ENCODE data around the gene SUCNR1. TPM values are rescaled to one million over a fixed set of nuclear protein-coding genes. Genes with fewer than 3 reads are reported as not detected.

Gene SUCNR1
- total and polyA plus RNA-seq, 2 of the 4 experiments (the other 2 are of a cell fraction), result not detected

GRCh38 chr3:151852074-151852811 lies 21.2 kb upstream of the SUCNR1 start:
- H2BK120ac ChIP-seq (ENCODE audit: low read depth, low read length), result no peak overlapping the region
- H3K36me3 ChIP-seq (ENCODE audit: control insufficient read depth, insufficient read depth, low read length), result no peaks in the 10 kb centered on the region
- CTCF ChIA-PET, result no interaction called here
- H3K9ac ChIP-seq (ENCODE audit: low read depth, low read length), result no peak overlapping the region
- no peak overlapping the region for H3K18ac ChIP-seq (ENCODE audit: low read depth, low read length)
- 0 out of 3 replicates have a peak overlapping the region, but pooled peaks have one; percentile 39 for H2BK15ac ChIP-seq (ENCODE audit: low read depth, low read length)
- no peaks in the 10 kb centered on the region; the same call in 1 of the 2 replicates for H3K9me3 ChIP-seq (ENCODE audit: control insufficient read depth, insufficient read depth, low read length)
- H2AK9ac ChIP-seq (replicated peaks; ENCODE audit: low read depth, low read length, poor library complexity), result no peak overlapping the region
- no peak overlapping the region for H3K27ac ChIP-seq (ENCODE audit: insufficient read depth, low read length)
- in situ Hi-C loops (cut with MboI; ENCODE audit: low sequenced_read_pairs) (no loop called here), dilution Hi-C loops (cut with HindIII; ENCODE audit: low sequenced_read_pairs, unreplicated experiment) (no loop called here), intact Hi-C loops (cut with micrococcal nuclease) (no loop called here)
- no CpG with 5 or more reads among the region's 11 CpGs for WGBS, 2 experiments (ENCODE audit: extremely low coverage in 2 of 2, insufficient read length in 1 of 2)
- no peak overlapping the region for H4K8ac ChIP-seq (ENCODE audit: low read depth in 2 of 2, low read length in 2 of 2)
- no peak overlapping the region for H3K4me2 ChIP-seq (ENCODE audit: low read depth, low read length)
- no peak overlapping the region for H3K4me3 ChIP-seq (ENCODE audit: insufficient read depth, low read depth, low read length)
- ATAC-seq (ENCODE audit: low read depth) (no peak), DNase-seq (no peak)
- H2BK5ac ChIP-seq (ENCODE audit: low read depth, low read length, poor library complexity, severe bottlenecking), result no peak overlapping the region
- no peak overlapping the region for H4K91ac ChIP-seq (ENCODE audit: insufficient read depth, low read depth, low read length)
- H3K79me1 ChIP-seq (ENCODE audit: low read depth in 1 of 2, low read length in 2 of 2), result no peaks in the 10 kb centered on the region
- no TSS peak for BruUV-seq (replicated peaks)
- peak overlapping the region; percentile 28; the same call in 1 of the 2 replicates for H2AK5ac ChIP-seq (ENCODE audit: low read depth, low read length)
- no peak overlapping the region for H2AFZ ChIP-seq (replicated peaks; ENCODE audit: low read length, poor library complexity)
- no peak overlapping the region for H3K56ac ChIP-seq (ENCODE audit: extremely low read depth, insufficient read depth, low read length)
- no peak overlapping the region for H3K14ac ChIP-seq (replicated peaks; ENCODE audit: low read depth, low read length)
- TF ChIP-seq MXI1 (IDR thresholded peaks at IDR 0.05; ENCODE audit: borderline replicate concordance, low read depth, low read length) (no peak), MAZ (IDR thresholded peaks at IDR 0.05; ENCODE audit: borderline replicate concordance, low read depth, low read length) (no peak), SMC3 (IDR thresholded peaks at IDR 0.05; ENCODE audit: low read depth, low read length) (no peak), ELK1 (IDR thresholded peaks at IDR 0.05; ENCODE audit: borderline replicate concordance, low read depth, low read length) (no peak), RCOR1 (IDR thresholded peaks at IDR 0.05; ENCODE audit: insufficient replicate concordance, low read length) (no peak), BHLHE40 (IDR thresholded peaks at IDR 0.05; ENCODE audit: low read depth, low read length) (no peak), USF2 (IDR thresholded peaks at IDR 0.05; ENCODE audit: low read depth, low read length) (no peak), RFX5 (IDR thresholded peaks at IDR 0.05; ENCODE audit: low read depth, low read length) (no peak), FOS (IDR thresholded peaks at IDR 0.05; ENCODE audit: low read depth, low read length) (no peak), NFE2L2 (IDR thresholded peaks at IDR 0.05; ENCODE audit: low read depth, low read length) (no peak), POLR2A (IDR thresholded peaks at IDR 0.05; ENCODE audit: low read depth, low read length) (no peak), RAD21 (IDR thresholded peaks at IDR 0.05; ENCODE audit: low read length) (no peak), CHD1 (IDR thresholded peaks at IDR 0.05; ENCODE audit: low read depth, low read length) (no peak), CEBPB (IDR thresholded peaks at IDR 0.05; ENCODE audit: low read depth, low read length) (no peak), CTCF (conservative IDR thresholded peaks at IDR 0.05; ENCODE audit: low read depth, low read length) (no peak), MAFK (IDR thresholded peaks at IDR 0.05; ENCODE audit: low read depth, low read length) (no peak)
- no peak overlapping the region for H3K23ac ChIP-seq (ENCODE audit: low read depth, low read length)
- POLR2A ChIA-PET (ENCODE audit: unreplicated experiment), result no interaction called here
- no peaks in the 10 kb centered on the region for H3K27me3 ChIP-seq (ENCODE audit: control insufficient read depth, insufficient read depth, low read length)
- H4K20me1 ChIP-seq (ENCODE audit: insufficient read depth, low read length), result no peaks in the 10 kb centered on the region
- no peaks in the 10 kb centered on the region for H3K4me1 ChIP-seq (ENCODE audit: control insufficient read depth, insufficient read depth, low read length)
- H3K9me1 ChIP-seq (ENCODE audit: insufficient read depth, low read length), result no peaks in the 10 kb centered on the region
- no peak overlapping the region for H4K5ac ChIP-seq (ENCODE audit: low read depth, low read length)
- no peak overlapping the region for H3K4ac ChIP-seq (ENCODE audit: low read depth, low read length)
- H2BK20ac ChIP-seq (ENCODE audit: low read depth, low read length), result no peak overlapping the region

All from IMR-90 (cell line).